IPS-NIHi7 (cell line): ENCODE results near the gene MMP2.

Source experiments
- DNase-seq: peaks from one replicate; pipeline ENCODE4 v3.0.0; 2012; ENCODE audit warnings: mixed read lengths; ENCODE audit errors: extremely low spot score

The MMP2 gene

GRCh38 chr16:55478827-55479429 is at the start of gene MMP2:
Gene MMP2, plus strand, starts transcription at chr16:55479198. Its CDS starts 282 bp downstream, at chr16:55479480.
- DNase-seq = peak; percentile 88

GRCh38 chr16:55433030-55433429 is 46.0 kb upstream of the MMP2 start:
- no peak for DNase-seq

- no peak for DNase-seq
These were observed 45.5 kb upstream of the MMP2 start for GRCh38 chr16:55433535-55433934.

GRCh38 chr16:55434000-55434399 is 45.0 kb upstream of the MMP2 start:
- DNase-seq = no peak

GRCh38 chr16:55435387-55435786 is 43.6 kb upstream of the MMP2 start:
- DNase-seq = no peak

GRCh38 chr16:55436587-55436986 is 42.4 kb upstream of the MMP2 start:
- DNase-seq = no peak

- DNase-seq = no peak
These were observed 41.4 kb upstream of the MMP2 start for GRCh38 chr16:55437625-55438024.

GRCh38 chr16:55438281-55438680 is 40.7 kb upstream of the MMP2 start:
- DNase-seq = no peak

GRCh38 chr16:55439101-55439690 is 39.8 kb upstream of the MMP2 start:
- no peak for DNase-seq

- no peak for DNase-seq
These were observed 35.3 kb upstream of the MMP2 start for GRCh38 chr16:55443434-55444346.

GRCh38 chr16:55444754-55445485 is 34.1 kb upstream of the MMP2 start:
- no peak for DNase-seq

GRCh38 chr16:55447231-55447630 is 31.8 kb upstream of the MMP2 start:
- no peak for DNase-seq

GRCh38 chr16:55452996-55453395 is 26.0 kb upstream of the MMP2 start:
- no peak for DNase-seq

GRCh38 chr16:55453909-55454308 is 25.1 kb upstream of the MMP2 start:
- no peak for DNase-seq

GRCh38 chr16:55454861-55455260 is 24.1 kb upstream of the MMP2 start:
- no peak for DNase-seq

- no peak for DNase-seq
These were observed 16.8 kb upstream of the MMP2 start for GRCh38 chr16:55462241-55462640.

- no peak for DNase-seq
These were observed 14.6 kb upstream of the MMP2 start for GRCh38 chr16:55464375-55464774.

GRCh38 chr16:55465077-55465896 is 13.7 kb upstream of the MMP2 start:
- peak; percentile 86 for DNase-seq

GRCh38 chr16:55466209-55466608 is 12.8 kb upstream of the MMP2 start:
- no peak for DNase-seq

- no peak for DNase-seq
These were observed 11.1 kb upstream of the MMP2 start for GRCh38 chr16:55467898-55468297.

- DNase-seq = no peak
These were observed 10.5 kb upstream of the MMP2 start for GRCh38 chr16:55468352-55468990.
